ENCODE measurements around the gene FGF14.

DNA sequence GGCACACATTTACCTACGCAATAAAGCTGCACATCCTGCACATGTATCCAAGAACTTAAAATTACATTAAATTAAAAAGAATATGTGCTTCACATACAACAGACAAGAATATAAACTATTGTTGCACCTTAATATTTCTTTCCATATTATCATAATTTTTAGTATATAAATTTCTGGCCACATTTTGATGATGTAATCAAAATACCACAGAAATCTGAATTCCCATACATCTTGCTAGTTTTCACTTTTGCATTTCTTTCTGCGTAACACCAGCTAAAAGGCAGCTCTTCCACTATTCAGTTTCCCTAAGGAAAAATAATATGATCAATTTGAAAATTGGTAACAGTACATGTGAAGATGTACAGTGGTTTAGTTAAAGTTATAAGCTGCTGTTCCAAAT, 42.6 kb downstream of the FGF14 start:
- TF ChIP-seq GATA2 (IDR thresholded peaks at IDR 0.05; ENCODE audit: low read depth, low read length) (no peak), GATA3 (IDR thresholded peaks at IDR 0.05; ENCODE audit: low read depth, low read length) (no peak)
